DLD1 (cell line): ENCODE results near the gene PTPN1.

Source experiments
- in situ Hi-C: cut with HindIII; loops from 2 replicates; pipeline ENCODE4 v1.10.0; 2017; ENCODE audit warnings: low sequenced_read_pairs

The PTPN1 gene

DNA sequence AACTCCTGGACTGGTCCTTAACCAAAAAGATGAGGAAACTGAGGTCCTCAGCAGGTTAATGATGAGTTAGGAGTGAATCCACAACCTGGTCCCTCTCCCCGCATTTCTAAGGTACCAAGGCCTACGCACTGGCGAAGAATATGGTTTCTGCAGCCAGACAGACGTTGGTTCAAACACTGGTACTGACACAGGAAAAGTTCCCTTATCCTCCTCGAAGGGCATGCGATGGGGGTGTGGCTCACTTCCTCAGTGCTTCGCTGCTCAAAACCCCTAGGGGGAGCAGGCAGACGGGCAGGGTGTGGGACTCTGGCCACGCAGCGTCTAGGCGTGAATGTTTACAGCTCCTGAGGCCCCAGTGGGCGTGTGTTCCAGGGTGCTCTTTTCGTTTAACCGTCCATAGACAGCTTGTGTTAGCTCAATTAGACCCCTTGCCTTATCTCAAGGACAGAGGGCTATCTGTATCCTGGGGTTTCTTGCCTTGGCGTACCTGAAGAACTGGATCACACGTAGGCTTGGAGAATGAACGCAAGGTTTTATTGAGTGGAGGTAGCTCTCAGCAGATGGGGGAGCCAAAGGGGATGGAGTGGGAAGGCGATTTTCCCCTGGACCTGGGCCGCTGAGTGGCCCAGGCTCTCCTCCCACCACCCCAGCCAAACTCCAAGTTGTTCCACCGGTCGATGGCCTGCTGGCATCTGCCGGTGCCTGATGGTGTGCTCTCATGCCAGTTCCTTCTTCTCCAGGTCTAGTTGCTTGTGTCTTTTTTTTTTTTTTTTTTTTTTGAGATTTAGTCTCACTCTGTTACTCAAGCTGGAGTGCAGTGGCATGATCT, 31.8 kb upstream of the PTPN1 start:
- in situ Hi-C loops = no loop called here

DNA sequence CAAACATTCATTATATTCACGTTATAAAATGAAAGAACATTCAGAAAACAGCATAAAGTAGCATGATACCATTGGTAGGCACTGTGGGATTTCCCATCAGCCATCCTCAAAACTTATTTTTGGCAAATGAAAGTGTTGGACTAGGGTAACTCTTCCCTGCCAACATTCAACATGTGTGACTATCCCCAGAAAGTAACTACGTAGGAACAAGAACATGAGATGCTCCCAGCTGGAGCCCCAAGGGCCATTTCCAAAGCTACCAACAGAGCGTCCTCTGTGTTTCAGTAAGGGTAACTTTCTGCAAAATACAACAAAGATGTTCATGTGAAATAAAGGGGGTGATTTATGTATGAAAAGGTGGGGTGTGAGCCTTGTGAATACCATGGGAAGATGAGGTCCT, 28.4 kb upstream of the PTPN1 start:
- in situ Hi-C loops = loop anchor here (10.0 kb wide), 1 partner anchor 67 kb away; no protein-coding TSS in a partner anchor

DNA sequence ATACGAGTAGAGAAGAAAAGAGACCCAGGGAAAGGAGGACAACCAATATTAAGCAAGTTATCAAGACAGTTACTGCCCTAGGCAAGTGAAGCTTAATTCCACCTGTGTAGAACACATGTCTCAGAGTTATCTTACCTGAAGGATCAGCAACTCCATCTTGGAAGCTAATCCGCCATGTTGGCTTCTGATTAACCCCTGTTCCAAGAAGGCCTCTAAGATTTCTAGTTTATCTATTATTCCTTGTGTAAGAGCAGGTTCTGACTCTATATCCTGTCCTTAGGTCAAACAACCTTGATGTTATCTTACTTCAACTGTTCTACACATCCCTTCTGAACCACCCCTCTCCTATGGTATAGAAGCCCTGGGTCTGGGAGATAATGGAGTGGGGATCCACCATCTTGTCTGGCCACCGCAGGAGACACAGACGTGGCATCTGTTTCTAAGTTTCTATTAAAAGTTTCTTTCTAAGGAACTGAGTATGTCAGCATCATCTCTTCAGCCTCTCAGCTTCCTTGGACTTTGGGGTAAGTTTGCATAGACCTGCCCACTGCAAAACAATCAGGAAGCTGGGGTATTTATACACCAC, 27.7 kb upstream of the PTPN1 start:
- in situ Hi-C loops = loop anchor here (10.0 kb wide), 1 partner anchor 68 kb away; no protein-coding TSS in a partner anchor

DNA sequence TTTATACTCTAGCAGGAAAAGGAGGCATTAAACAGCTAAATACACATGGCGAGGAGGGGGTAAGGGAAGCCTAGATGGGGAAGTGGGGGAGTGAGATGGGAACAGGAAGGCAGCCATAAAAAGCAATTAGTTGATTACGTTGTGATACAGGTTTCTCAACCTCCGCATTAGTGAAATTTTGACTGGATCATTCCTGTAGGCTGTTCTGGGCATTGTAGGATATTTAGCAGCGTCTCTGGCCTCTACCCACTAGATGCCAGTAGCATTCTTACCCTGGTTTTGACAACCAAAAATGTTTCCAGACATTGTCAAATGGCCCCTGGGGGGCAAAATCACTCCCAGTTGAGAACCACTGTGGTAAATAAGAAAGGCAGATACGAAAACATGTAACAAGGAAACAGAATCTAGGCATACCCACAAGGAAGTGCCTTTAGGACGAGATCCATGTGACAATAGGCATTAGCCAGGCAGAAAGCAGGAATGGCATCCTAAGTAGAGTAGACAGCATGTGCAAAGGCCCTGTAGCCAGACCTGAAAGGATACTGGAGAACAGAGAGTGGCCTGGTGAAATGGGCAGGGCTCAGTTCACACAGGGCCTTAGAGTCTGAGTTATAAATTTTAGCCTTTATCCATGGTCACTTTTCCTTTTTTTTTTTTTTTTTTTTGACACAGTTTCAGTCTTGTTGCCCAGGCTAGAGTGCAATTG, 25.8 kb upstream of the PTPN1 start:
- in situ Hi-C loops = loop anchor here (10.0 kb wide), 1 partner anchor 70 kb away; no protein-coding TSS in a partner anchor

DNA sequence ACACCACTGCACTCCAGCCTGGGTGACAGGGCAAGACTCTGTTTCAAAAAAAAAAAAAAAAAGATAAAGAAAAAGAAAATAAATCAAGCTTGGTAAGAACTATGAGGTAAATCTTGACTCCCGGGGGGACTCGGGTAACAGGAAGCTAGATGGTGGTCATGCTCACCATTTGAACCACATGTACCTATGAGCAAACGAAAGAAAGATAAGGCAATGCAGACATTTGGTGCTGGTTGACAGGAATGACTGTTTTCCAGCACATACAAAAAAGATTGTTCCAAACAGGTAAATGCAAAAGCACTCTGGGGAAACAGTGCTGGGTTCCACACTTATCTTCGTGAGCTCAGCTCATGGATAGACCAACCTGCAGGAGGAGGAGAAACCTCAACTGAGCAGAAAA, 22.8 kb upstream of the PTPN1 start:
- in situ Hi-C loops = loop anchor here (10.0 kb wide), 1 partner anchor 73 kb away; no protein-coding TSS in a partner anchor

DNA sequence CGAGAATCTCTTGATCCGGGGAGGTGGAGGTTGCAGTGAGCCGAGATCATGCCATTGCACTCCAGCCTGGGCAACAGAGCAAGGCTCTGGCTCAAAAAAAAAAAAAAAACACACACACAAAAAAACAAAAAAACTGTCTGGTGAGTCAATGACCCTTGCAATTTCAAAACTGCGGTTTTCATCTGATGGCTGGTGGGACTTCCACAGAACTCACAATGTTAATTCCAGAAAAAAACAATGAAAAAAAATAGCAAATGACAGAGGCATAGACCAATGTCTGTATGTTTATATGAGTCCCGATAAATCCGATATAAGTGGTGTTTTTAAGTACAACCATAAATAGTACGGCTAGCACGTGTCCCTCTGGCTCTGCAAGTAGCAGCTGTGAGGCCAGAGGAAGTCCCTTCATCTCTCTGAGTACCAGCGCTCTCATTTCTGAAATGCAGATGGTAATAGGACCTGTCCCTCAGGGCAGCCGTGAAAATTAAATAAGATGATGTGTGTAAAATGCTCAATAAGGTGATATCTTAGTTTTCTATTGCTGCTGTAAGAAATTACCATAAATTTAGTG, 21.9 kb upstream of the PTPN1 start:
- in situ Hi-C loops = loop anchor here (10.0 kb wide), 1 partner anchor 74 kb away; no protein-coding TSS in a partner anchor

DNA sequence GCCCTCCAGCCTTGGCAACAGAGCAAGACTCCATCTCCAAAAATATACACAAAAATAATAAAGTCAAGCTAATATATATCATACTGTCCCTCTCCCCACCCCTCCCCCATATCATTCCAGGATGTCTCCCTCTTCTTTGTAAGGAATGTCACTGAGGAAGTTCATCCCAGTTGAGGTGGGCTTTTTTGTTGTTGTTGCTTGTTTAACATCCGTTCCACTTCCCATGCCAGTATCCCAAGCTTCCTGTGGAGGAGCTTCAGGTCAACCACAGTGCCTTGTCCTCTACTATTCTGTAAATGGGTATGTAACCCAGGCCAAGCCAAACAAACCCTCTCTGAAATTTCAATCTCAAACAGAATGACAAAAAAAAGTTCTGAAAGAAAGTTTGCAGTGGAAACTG, 19.0 kb upstream of the PTPN1 start:
- in situ Hi-C loops = no loop called here

DNA sequence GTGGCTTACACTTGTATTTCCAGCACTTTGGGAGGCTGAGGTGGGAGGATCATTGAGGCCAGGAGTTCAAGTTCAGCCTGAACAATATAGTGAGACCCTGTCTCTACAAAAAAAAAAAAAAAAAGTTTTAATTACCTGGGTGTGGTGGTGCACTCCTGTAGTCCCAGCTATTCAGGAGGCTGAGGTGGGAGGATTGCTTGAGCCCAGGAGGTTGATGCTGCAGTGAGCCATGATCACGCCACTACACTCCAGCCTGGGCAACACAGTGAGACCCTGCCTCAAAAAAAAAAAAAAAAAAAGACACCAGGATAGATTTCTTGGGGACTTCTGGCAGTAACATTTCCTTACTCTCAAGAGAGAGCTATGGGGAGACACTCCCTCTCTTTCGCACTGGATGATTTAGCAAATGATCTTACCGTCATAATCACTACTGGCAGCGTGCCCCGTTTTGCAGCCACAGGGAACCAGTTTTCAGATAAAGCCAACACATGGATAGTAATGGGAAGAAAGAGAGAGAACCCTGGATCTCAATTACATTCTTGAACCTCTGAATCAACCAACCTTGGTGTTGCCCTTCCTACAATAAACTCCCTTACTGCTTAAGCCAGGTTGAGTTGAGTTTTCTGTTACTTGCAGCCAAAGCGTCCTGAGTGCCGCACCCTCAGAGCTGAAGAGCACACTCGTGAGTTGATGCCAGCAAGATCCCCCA, 18.1 kb upstream of the PTPN1 start:
- in situ Hi-C loops = no loop called here

DNA sequence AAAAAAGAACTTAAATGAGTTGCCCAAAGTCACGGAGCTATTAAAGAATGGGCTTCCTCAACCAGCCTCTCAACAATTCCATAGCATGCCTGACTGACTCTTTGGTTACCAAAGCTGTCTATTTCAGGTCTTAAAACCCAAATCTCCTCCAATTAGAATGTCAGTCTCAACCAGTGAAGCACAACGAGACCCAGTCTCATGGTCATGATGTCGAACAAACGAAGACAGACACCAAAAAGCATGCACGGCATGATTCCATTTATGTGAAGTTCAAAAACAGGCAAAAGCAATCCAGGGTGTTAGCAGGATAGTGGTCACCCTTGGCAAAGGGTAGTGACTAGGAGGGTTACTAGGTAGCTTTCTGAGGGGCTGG, 16.3 kb upstream of the PTPN1 start:
- in situ Hi-C loops = no loop called here

DNA sequence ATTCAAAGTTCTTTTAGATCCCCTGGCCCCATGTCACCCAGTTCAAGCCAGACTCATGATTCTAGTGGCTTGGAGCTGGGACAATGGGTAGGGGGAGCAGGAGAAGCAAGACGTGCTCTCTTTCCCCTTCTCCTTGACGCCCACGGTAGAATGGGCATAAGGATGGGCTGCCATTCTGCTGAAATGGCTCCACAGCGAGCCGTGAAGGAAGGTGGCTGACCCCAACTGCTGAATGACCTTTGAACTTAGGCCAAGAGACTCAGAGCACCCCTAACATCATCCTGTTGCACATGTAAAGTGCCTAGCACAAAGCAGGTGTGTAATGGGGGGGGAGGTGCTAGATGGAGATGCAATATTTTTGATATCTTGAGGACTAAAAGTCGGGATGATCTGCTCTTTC, 15.8 kb upstream of the PTPN1 start:
- in situ Hi-C loops = no loop called here

DNA sequence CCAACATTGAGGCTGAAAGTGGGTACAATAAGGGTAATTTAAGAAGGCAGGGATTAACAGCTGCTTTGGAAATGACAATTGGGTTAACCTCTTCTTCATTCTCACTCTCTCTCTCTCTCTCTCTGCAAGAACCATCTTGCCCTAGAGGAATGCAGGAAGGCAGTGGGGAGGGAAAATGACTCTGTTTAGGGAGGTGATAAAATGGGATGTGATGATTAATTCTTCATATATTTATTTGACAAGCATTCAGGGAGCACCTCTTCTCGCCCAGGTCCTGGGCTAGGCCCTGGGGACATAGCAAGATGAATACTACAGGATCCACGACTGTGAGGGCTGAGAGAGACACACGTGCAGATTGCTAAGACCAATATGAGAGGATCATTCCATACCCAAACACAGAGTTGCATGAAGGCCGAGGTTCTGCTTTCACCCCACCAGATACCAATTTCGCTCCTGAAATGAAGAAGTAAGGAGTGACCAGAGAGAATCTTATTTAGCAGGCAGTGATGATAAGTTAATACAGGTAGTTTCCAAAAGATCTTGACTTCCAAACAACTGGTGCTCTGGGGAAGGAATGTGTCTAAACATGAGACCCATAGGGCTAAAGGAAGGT, 13.3 kb upstream of the PTPN1 start:
- in situ Hi-C loops = no loop called here

DNA sequence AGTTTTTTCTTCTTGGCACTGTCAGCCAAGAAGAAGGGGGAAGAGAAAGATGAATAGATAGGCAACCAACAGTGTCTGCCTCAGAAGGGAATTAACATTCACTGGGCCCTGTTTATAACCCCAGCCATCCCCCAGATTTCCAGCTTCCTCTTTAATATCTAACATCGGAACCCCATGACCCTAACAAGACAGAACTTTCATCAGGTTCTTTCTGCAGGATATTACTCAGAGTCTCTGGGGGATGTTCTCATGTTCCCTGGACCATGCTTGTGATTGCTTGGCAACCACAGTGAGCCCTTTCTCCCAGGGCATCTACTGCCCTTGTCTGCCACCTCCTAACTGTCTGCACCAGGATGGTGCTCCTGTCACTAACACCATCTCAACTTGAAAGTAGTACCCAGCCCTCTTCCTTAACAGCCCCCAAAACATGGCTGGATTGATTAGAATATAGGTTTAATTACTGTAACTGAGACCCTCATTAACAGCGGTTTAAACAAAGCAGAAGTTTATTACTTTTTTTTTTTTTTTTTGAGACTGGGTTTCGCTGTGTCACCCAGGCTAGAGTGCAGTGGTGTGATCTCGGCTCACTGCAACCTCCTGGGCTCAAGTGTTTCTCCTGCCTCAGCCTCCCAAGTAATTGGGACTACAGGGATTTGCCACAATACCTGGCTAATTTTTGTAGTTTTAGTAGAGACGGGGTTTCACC, 12.0 kb upstream of the PTPN1 start:
- in situ Hi-C loops = no loop called here

DNA sequence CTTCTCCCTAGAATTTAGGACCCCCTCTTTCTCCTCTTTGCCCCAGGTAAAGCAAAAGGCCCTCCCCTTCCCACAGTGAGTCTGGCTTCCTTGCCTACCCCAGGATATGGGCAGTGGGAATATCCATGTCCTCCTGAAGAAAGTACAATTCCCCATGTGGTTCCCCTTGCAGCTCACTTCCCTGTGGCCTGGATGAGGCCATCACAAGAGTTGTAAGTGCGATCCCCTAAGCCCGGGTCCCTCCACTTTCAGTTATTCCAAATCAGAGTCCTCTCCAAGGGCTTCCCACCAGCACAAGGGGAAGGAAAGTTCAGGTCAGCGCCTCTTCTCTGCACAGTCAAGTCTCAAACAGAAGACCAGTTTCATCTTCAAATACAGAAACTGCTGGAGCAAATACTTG, 10.2 kb upstream of the PTPN1 start:
- in situ Hi-C loops = loop anchor here (25.0 kb wide), 1 partner anchor 237 kb away; the partner anchor contains the start of gene PARD6B

DNA sequence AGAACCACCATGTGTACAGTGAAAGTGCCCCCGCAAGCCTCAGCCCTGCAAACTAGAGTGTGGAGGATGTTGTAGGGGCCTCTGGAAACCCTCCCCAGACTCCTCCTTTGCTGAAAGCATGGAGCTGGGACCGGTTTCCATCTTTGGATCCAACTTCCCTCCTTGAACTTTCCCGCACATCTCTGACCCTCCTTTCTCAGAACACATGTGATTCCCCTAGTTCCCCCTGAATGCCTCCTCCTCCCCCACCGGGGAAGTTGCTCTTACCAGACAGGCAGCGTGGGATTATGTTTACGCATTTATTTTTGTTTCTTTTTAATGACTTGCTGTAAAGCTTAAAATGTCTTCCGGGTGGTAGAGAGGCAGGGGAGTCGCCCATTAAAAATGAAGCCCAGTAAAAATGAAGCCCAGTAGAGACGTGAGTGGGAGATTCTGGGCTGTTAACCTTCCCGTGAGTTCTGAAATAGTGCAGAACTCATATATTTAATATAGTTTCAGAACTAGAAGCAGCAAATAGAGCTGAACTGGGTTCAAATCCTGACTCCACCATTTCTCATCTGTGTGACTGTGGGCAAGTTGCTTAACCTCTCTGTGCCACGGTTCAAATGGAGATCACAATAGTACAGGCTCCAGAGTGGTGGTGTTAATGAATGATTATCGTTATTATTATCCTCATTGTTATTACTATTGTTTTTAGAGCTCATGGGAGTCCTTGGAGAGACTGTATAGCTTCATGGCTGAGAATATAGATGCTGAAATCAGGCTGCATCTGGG, 8.0 kb upstream of the PTPN1 start:
- in situ Hi-C loops = loop anchor here (25.0 kb wide), 1 partner anchor 235 kb away; the partner anchor contains the start of gene PARD6B

DNA sequence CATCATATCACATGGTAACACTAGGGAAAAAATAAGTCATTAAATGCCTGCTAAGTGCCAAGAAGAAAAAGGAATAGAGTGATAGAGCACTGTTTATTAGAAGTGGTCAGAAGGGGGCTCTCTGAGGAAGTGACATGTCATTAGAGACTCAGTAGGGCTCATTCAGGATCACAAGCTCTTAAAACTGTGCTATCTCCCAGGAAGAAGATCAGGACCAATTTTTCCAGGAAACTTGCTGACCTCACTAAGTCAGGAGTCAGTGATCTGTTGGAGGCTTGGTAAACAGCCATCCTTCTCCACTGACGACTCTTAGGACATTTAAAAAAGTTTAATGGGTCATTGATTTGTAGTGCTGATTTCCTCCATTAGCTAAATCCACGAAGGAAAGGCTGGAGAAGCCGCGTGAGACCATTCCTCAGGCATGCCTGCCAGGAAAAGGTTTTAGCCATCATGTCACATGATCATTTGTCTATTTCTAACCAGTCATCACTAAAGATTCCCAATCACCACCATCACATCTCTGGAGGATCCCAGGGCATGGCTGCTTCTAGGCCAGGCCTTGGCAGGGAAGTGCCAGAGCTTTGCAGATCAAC, 5.9 kb upstream of the PTPN1 start:
- in situ Hi-C loops = loop anchor here (25.0 kb wide), 1 partner anchor 233 kb away; the partner anchor contains the start of gene PARD6B

DNA sequence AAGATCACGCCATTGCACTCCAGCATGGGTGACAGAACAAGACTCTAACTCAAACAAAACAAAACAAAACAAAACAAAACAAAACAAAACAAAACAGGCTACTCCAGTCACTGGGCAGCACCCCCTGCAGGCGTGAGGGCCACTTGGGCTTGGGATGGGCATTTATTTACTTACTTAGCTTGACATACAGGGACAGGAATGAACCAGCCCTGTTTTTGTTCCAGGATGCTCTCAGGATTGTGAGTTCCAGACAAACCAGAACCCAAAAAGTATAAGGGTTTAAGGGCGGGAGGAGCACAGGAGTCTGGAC, 4.0 kb upstream of the PTPN1 start:
- in situ Hi-C loops = loop anchor here (25.0 kb wide), 1 partner anchor 231 kb away; the partner anchor contains the start of gene PARD6B

DNA sequence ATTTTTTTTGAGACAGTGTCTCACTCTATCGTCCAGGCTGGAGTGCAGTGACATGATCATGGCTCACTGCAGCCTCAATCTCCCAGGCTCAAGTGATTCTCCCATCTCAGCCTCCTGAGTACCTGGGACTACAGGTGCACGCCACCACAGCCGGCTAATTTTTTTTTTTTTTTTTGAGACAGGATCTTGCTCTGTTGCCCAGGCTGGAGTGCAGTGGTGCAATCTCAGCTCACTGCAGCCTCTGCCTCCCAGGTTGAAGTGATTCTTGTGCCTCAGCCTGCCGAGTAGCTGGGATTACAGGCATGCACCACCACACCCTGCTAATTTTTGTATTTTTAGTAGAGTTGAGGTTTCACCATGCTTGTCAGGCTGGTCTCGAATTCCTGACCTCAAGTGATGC, 2.4 kb upstream of the PTPN1 start:
- in situ Hi-C loops = loop anchor here (25.0 kb wide), 1 partner anchor 230 kb away; the partner anchor contains the start of gene PARD6B

DNA sequence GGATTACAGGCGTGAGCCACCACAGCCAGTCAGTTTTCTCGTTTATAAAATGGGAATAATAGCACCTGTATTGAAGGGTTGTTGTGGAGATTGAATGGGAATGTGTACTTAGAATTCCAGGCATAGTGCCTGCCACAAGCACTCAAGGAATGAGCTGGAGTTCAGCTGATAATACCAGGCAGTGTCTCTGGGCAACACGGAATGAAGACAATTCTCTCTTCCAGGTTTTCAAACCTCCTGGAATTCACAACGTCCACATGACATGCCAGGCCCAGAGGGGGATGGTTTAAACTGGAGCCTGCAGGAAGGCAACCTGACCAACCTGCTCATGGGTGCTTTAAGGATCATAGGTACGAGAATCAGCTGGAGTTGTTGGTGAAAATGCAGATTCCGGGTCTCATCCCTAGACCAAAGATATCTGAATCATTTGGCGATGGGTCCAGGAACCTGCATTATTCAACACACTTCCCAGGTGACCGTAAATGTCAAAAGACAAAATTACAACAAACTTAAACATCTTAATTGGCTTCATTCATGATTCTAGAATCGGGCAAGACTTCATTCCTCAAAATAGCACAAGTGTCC, 1.9 kb upstream of the PTPN1 start:
- in situ Hi-C loops = loop anchor here (25.0 kb wide), 1 partner anchor 229 kb away; the partner anchor contains the start of gene PARD6B
